GM12872 (cell line): ENCODE data around the gene TINAGL1.

Experiments used
- TF ChIP-seq, protein P1 (sequence below): IDR thresholded peaks from 3 replicates; pipeline ENCODE4 v1.5.1; 2011; ENCODE audit warnings: low read depth, mild to moderate bottlenecking, low read length, moderate library complexity; ENCODE audit not compliant: insufficient read depth

TINAGL1 gene

DNA sequence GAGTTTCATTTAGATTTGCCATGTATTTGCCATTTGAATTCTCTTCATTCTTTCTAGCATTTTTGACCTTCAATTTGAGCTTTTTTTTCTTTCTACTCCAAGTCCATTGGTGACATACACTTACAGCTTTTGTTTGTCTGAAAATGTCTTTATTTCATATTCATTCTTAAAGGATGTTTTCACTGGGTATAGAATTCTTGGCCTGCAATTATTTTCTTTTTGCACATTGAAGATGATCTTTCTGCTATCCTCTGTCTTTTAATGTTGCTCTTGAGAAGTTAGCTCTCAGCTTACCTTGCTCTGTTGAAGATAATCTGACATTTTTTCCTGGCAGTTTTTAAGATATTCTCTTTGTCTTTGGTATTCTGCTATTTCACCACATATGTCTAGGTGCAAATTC lies 16.6 kb upstream of the TINAGL1 start:
- TF ChIP-seq, protein P1, sequence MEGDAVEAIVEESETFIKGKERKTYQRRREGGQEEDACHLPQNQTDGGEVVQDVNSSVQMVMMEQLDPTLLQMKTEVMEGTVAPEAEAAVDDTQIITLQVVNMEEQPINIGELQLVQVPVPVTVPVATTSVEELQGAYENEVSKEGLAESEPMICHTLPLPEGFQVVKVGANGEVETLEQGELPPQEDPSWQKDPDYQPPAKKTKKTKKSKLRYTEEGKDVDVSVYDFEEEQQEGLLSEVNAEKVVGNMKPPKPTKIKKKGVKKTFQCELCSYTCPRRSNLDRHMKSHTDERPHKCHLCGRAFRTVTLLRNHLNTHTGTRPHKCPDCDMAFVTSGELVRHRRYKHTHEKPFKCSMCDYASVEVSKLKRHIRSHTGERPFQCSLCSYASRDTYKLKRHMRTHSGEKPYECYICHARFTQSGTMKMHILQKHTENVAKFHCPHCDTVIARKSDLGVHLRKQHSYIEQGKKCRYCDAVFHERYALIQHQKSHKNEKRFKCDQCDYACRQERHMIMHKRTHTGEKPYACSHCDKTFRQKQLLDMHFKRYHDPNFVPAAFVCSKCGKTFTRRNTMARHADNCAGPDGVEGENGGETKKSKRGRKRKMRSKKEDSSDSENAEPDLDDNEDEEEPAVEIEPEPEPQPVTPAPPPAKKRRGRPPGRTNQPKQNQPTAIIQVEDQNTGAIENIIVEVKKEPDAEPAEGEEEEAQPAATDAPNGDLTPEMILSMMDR, result no peak

DNA sequence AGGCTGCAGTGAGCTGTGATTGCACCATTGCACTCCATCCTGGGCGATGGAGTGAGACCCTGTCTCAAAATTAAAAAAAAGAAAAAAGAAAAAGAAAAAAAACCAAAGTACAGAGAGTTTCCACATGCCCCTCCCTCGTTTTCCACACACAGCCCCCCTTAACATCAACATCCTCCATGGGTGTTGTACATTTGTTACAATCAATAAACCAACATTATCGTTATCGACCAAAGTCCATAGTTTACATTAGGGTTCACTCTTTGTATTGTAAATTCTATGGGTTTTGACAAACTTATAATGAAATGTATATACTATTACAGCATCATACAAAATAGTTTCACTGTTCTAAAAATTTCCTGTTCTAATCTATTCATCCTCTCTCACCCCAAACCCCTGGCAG lies 15.9 kb upstream of the TINAGL1 start:
- TF ChIP-seq, protein P1, result no peak

DNA sequence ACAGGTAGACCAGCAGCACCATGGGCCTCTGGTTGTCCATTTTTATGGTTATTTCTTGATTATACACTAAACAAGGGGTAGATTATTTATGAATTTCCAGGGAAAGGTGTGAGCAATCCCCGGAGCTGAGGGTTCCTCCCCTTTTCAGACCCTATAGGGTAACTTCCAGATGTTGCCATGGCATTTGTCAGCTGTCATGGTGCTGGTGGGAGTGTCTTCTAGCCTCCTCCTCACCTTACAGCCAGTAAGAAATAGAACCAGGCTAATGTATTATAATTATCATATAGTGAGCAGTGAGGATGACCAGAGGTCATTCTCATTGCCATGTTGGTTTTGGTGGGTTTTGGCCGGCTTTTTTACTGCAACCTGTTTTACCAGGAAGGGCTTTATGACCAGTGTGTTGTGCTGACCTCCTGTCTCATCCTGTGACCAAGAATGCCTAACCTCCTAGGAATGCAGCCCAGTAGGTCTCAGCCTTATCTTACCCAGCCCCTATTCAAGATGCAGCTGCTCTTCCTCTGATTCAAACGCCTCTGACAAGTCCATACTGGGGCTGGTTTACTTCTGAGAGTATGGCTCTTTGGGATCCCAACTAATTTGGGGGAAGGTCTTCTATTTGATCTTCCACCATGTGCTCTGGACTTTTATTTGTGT lies 13.5 kb upstream of the TINAGL1 start:
- TF ChIP-seq, protein P1, result no peak

DNA sequence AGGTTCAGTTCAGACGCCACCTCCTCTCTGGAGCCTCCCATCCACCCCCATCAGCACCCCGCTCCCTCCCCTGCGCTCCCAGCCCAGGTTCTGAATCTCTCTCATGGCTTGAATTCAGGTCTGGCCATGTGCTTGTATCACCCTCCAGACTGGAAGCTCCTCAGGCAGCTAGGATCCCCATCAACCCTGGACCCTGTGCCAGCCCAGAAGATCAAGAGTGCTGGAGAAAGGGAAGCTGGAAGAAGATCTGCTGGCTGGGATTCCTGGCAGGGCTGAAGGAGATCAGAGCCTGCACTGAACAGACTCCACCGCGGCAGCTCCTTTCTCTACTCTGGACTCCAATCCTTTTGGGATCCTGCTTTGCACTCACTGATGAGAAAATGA lies 11.7 kb upstream of the TINAGL1 start:
- TF ChIP-seq, protein P1, result no peak

DNA sequence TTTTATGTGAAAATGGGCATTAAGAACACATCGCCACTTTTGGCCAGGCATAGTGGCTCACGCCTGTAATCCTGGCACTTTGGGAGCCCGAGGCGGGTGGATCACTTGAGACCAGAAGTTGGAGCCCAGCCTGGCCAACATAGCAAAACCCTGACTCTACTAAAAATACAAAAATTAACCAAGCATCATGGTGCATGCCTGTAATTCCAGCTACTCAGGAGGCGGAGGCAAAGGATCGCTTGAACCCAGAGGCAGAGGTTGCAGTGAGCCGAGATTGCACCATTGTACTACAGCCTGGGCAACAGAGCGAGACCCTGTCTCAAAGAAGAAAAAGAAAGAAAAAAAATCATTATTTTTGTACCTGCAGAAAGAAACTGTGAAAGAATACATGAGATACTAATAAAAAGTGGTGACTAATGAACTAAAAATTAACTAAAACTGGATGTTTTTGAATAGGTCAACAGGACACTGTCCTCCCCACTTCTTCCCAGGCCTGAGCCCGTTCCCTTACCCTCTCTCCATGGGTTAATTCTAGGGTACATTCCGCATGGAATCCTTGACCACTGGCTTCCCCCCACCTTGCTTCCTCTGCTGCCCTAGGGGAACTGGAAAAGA lies 8.3 kb upstream of the TINAGL1 start:
- TF ChIP-seq, protein P1, result no peak

DNA sequence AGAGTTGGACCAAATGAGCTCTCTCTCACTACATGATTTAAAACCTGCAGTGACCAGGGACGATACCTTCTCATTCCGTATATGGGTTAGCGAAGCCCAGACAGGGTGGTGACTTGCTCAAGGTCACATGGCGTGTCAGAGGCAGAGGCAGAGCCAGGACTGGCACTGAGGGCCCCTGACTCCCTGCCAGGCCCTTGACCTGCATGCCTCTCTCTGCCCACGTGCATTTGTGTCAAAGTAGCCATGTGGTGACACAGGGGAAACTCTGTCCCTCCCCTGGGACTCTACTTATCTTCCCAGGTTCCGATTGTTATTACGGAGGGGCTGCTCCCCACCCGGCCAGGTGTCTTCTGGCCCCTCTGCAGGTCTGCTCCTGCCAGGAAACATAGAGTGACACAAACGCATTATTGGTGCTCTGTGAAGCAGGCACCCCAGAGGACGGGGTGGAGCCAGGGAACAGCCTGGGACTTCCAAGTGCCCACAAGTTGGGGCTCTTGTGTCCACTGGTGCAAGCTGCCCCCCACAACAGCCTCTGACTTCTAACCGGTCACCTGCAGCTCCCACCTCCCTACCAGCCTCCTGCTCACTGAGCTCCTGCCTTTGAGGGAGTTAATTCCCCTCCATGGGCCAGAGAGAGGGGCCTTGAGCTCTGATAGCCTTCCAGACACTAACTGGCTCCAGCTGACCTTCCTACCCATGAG lies 7.3 kb upstream of the TINAGL1 start:
- TF ChIP-seq, protein P1, result no peak

DNA sequence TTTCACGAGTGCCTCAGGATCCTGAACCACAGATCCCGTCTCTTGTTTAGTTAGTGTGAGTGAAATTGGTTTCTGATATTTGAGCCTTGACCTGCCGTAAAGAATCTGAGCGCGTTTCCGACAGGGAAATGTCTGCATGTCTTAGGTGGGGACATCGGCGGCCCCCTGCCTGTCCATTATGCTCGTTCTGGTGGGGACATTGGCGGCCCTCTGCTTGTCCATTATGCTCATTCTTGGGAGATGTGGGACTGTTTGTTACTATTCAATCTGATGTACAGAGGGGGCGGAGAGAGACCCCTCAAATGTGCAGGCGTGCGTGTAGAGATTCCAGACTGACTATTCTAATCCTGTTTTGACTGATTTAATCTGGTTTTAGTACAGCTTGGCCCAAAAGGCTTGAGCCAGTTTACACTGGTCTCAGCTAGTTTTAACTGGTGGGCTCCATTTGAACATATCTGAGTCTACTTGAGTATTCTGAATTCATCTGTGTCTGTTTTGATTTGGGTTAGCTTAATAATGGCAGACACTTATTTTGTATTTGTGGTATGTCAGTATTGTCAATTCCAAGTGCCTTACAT lies 6.6 kb upstream of the TINAGL1 start:
- TF ChIP-seq, protein P1, result no peak
